ENCODE data around the gene PTPN20.

- TF ChIP-seq POLR2A (IDR thresholded peaks at IDR 0.05; ENCODE audit: low read depth, low read length) (no peak), POLR2AphosphoS5 (IDR thresholded peaks at IDR 0.05; ENCODE audit: low read depth, low read length) (no peak), PAX5 (IDR thresholded peaks at IDR 0.05; ENCODE audit: insufficient read depth, low read length, severe bottlenecking) (no peak), TAF1 (IDR thresholded peaks at IDR 0.05; ENCODE audit: low read depth, low read length) (no peak)
These were observed 116.6 kb downstream of the PTPN20 start for GRCh38 chr10:47027784-47028260.

Measured in GM12891 (cell line).